HepG2 (cell line): ENCODE results near the gene BTBD19. TPM values are rescaled to one million over a fixed set of nuclear protein-coding genes. Genes with fewer than 3 reads are reported as not detected.

Source experiments
- ARNT2 ChIP-seq: sonication (generic); formaldehyde crosslinking; IDR thresholded peaks from 2 replicates; pipeline ENCODE4 v1.8.0; 2022; ENCODE audit warnings: mild to moderate bottlenecking, low read depth, missing genetic modification reagents, moderate library complexity
- ESRRA ChIP-seq: sonication (generic); formaldehyde crosslinking; IDR thresholded peaks from 2 replicates; pipeline ENCODE4 v1.5.1; 2020; ENCODE audit warnings: mild to moderate bottlenecking, low read depth, missing genetic modification reagents
- FOXM1 ChIP-seq: sonication (generic); formaldehyde crosslinking; IDR thresholded peaks from 2 replicates; pipeline ENCODE4 v1.5.0; 2020; ENCODE audit warnings: missing genetic modification reagents
- KLF6 ChIP-seq: IDR thresholded peaks from 2 replicates; pipeline ENCODE4 v1.8.0; 2016; ENCODE audit warnings: missing biosample characterization, missing genetic modification reagents
- KMT2A ChIP-seq: sonication (generic); formaldehyde crosslinking; IDR thresholded peaks from 2 replicates; pipeline ENCODE4 v1.4.0; 2020; ENCODE audit warnings: missing genetic modification reagents
- MTA3 ChIP-seq: sonication (generic); formaldehyde crosslinking; IDR thresholded peaks from 2 replicates; pipeline ENCODE4 v1.4.0; 2020; ENCODE audit warnings: missing genetic modification reagents
- NCOA1 ChIP-seq: sonication (generic); formaldehyde crosslinking; IDR thresholded peaks from 2 replicates; pipeline ENCODE4 v1.9.0; 2021; ENCODE audit warnings: missing genetic modification reagents
- NR2F2 ChIP-seq: IDR thresholded peaks from 2 replicates; pipeline ENCODE4 v1.6.1; 2012; ENCODE audit warnings: low read depth, inconsistent platforms, borderline replicate concordance
- SOX5 ChIP-seq: IDR thresholded peaks from 2 replicates; pipeline ENCODE4 v1.6.1; 2016; ENCODE audit warnings: borderline replicate concordance
- SRSF1 ChIP-seq: fragments of 200-400 bp; formaldehyde crosslinking; optimal IDR thresholded peaks from 2 replicates; pipeline ENCODE3; 2017; ENCODE audit warnings: mild to moderate bottlenecking, low read depth, low read length, moderate library complexity
- THRA ChIP-seq: sonication (generic); formaldehyde crosslinking; IDR thresholded peaks from 2 replicates; pipeline ENCODE4 v1.4.0; 2020; ENCODE audit warnings: missing genetic modification reagents, borderline replicate concordance
- TMF1 ChIP-seq: sonication (generic); formaldehyde crosslinking; IDR thresholded peaks from 2 replicates; pipeline ENCODE4 v1.8.1; 2022; ENCODE audit warnings: low read depth, missing genetic modification reagents
- USF2 ChIP-seq, 2 experiments: sonication (generic) in 1 of 2; formaldehyde crosslinking in 1 of 2; IDR thresholded peaks; 2 replicates each; pipeline versions ENCODE4 v1.5.1 to v1.6.1; 2011 to 2020; ENCODE audit warnings: borderline replicate concordance in 1 of 2, low read depth in 1 of 2, low read length in 1 of 2, mild to moderate bottlenecking in 1 of 2, missing genetic modification reagents in 1 of 2, moderate library complexity in 1 of 2
- ZBTB38 ChIP-seq: sonication (generic); formaldehyde crosslinking; IDR thresholded peaks from 2 replicates; pipeline ENCODE4 v1.5.1; 2020; ENCODE audit warnings: mild to moderate bottlenecking, missing genetic modification reagents
- ZBTB7B ChIP-seq: sonication (generic); formaldehyde crosslinking; IDR thresholded peaks from 2 replicates; pipeline ENCODE4 v1.4.0; 2020; ENCODE audit warnings: missing genetic modification reagents
- ZKSCAN5 ChIP-seq: sonication (generic); formaldehyde crosslinking; IDR thresholded peaks from 2 replicates; pipeline ENCODE4 v1.5.1; 2020; ENCODE audit warnings: mild to moderate bottlenecking, missing genetic modification reagents
- ZNF225 ChIP-seq: sonication (generic); formaldehyde crosslinking; IDR thresholded peaks from 2 replicates; pipeline ENCODE4 v1.4.0; 2020; ENCODE audit warnings: mild to moderate bottlenecking, missing genetic modification reagents
- ZNF263 ChIP-seq: sonication (generic); formaldehyde crosslinking; IDR thresholded peaks from 2 replicates; pipeline ENCODE4 v1.4.0; 2020; ENCODE audit warnings: missing genetic modification reagents
- ZNF282 ChIP-seq: fragments of 450-650 bp; IDR thresholded peaks from 2 replicates; pipeline ENCODE4 v1.6.1; 2018; ENCODE audit not compliant: partially characterized antibody
- ZNF337 ChIP-seq: sonication (generic); formaldehyde crosslinking; IDR thresholded peaks from 2 replicates; pipeline ENCODE4 v1.5.1; 2020; ENCODE audit warnings: missing genetic modification reagents, low read depth, mild to moderate bottlenecking, borderline replicate concordance
- ZNF569 ChIP-seq: sonication (generic); formaldehyde crosslinking; IDR thresholded peaks from 2 replicates; pipeline ENCODE4 v1.5.0; 2020; ENCODE audit warnings: mild to moderate bottlenecking, missing genetic modification reagents, moderate library complexity, borderline replicate concordance
- ZNF619 ChIP-seq: sonication (generic); formaldehyde crosslinking; IDR thresholded peaks from 2 replicates; pipeline ENCODE4 v1.4.0; 2020; ENCODE audit warnings: mild to moderate bottlenecking, missing genetic modification reagents
- ZNF652 ChIP-seq: IDR thresholded peaks from 2 replicates; pipeline ENCODE4 v1.6.1; 2016; ENCODE audit warnings: low read depth, borderline replicate concordance
- ZNF781 ChIP-seq: sonication (generic); formaldehyde crosslinking; IDR thresholded peaks from 2 replicates; pipeline ENCODE4 v1.5.1; 2020; ENCODE audit warnings: borderline replicate concordance, mild to moderate bottlenecking, missing genetic modification reagents; ENCODE audit errors: not compliant biosample characterization
- ZNF879 ChIP-seq: sonication (generic); formaldehyde crosslinking; IDR thresholded peaks from 2 replicates; pipeline ENCODE4 v1.8.1; 2023; ENCODE audit warnings: missing genetic modification reagents
- polyA plus RNA-seq, 8 experiments: library from polyadenylated mRNA; depleted of rRNA in 3 of 8; stranded (reverse) in 7 of 8; unstranded in 1 of 8; fragments of >200 nt; fragmentation: Illumina TruSeq in 4 of 8; extraction: Trizol in 4 of 8; gene quantifications; 2 replicates each; pipeline versions ENCODE4 v1.2.1 to v1.2.3, GENCODE V29; 2011 to 2016; ENCODE audit warnings: low read depth in 4 of 8, missing spikeins in 1 of 8, mixed read lengths in 1 of 8; ENCODE audit not compliant: insufficient read depth in 1 of 8
- total RNA-seq, 5 experiments: library from RNA; depleted of rRNA; stranded (reverse); fragments of >200 nt; fragmentation: Illumina TruSeq; extraction: Trizol; gene quantifications; 2 replicates each; pipeline ENCODE4 v1.2.3, GENCODE V29; 2016; ENCODE audit warnings: low read depth in 1 of 5

The BTBD19 gene
- total and polyA plus RNA-seq, 2 of the 13 experiments (the other 11 are each of a cell fraction or from before 2014, with no cell fraction given), result 2.7 to 6.7 TPM

DNA sequence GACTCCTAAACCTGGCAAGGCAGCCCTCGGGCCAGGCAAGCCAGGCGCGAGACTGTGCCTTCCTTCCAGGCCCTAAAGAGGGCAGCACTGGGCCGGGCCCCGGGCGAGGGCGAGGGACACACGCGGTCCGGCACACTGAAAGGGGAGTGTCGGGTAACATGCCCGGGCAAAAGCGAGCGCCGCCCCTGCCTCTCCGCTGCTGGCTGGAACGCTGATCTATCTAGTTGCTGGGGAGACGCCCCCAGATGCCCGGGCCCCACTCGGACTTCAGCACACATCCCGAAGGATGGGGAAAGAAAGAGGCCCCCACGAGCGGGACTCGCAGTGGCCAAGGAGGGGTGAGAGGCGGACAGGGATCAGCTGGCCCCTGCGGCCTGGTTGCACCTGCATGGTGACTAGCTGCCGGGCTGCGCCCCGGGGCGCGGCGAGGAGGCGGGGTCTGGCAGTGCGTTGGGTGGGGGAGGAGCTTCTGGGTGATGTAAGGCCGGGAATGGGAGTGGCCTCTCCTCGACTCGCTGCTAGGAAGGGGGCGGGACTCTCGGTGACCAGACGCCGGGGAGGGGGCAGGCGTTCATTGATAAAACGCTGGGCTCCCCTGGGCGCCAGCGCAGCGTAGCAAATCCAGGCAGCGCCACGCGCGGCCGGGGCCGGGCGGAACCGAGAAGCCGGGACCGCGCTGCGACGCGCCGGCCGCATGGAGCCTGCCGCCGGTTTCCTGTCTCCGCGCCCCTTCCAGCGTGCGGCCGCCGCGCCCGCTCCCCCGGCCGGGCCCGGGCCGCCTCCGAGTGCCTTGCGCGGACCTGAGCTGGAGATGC, 8.3 kb upstream of the BTBD19 start, which contains the start of gene PLK3 (continued):
- TF ChIP-seq MTA3 (CRISPR knock-in tag) (no peak), ZNF337 (CRISPR knock-in tag) (no peak), KLF6 (no peak; the same call in 1 of the 2 replicates), ZNF569 (CRISPR knock-in tag) (peak; percentile 80; the same call in 1 of the 2 replicates), THRA (CRISPR knock-in tag) (peak; percentile 80; the same call in 1 of the 2 replicates), USF2 (IDR thresholded peaks at IDR 0.05; ENCODE audit: low read depth, low read length) (no peak), USF2 (CRISPR knock-in tag; IDR thresholded peaks at IDR 0.05; ENCODE audit: borderline replicate concordance) (peak; percentile 30; the same call in 1 of the 2 replicates), ZNF781 (CRISPR knock-in tag) (peak; percentile 72), SRSF1 (peak; percentile 93), FOXM1 (no peak), NR2F2 (0 out of 2 replicates have a peak, but pooled peaks have one; percentile 45), ZNF263 (no peak), SOX5 (peak; percentile 43; the same call in 1 of the 2 replicates), ZBTB7B (CRISPR knock-in tag) (0 out of 2 replicates have a peak, but pooled peaks have one; percentile 40), KMT2A (CRISPR knock-in tag) (no peak; the same call in 1 of the 2 replicates), ZNF282 (no peak), ZNF879 (CRISPR knock-in tag) (no peak; the same call in 1 of the 2 replicates), NCOA1 (CRISPR knock-in tag) (peak; percentile 4; the same call in 1 of the 2 replicates), TMF1 (CRISPR knock-in tag) (no peak), ZKSCAN5 (CRISPR knock-in tag) (no peak), ZNF652 (no peak), ZNF225 (CRISPR knock-in tag) (0 out of 2 replicates have a peak, but pooled peaks have one; percentile 47), ESRRA (CRISPR knock-in tag) (no peak; the same call in 1 of the 2 replicates), ARNT2 (no peak), ZBTB38 (CRISPR knock-in tag) (peak; percentile 63; the same call in 1 of the 2 replicates), ZNF619 (CRISPR knock-in tag) (peak; percentile 91)
